Activated naive CD8-positive, alpha-beta T cell treated with anti-CD3 and anti-CD28 coated beads for 36 hours (primary cell): Measurements from ENCODE around the gene PXDN. TPM values are rescaled to one million over a fixed set of nuclear protein-coding genes. Genes with fewer than 3 reads are reported as not detected.
"Not testable (repeated sequence)": the region's sequence is repeated elsewhere in the genome, so short reads cannot be mapped to it uniquely, and the experiment has no call there.

Source experiments
- DNase-seq: peaks from one replicate; pipeline ENCODE4 v3.0.0; 2021
- H3K27ac Mint-ChIP-seq: one replicate; pipeline ENCODE4 v1.8.0; 2022; ENCODE audit warnings: mild to moderate bottlenecking, moderate library complexity, mixed read lengths
- H3K27me3 Mint-ChIP-seq: one replicate; pipeline ENCODE4 v1.8.0; 2022; ENCODE audit warnings: mild to moderate bottlenecking, mixed read lengths
- H3K36me3 Mint-ChIP-seq: one replicate; pipeline ENCODE4 v1.8.0; 2021; ENCODE audit warnings: mild to moderate bottlenecking, mixed read lengths
- H3K4me1 Mint-ChIP-seq: one replicate; pipeline ENCODE4 v1.8.0; 2021; ENCODE audit warnings: mixed read lengths
- H3K4me3 Mint-ChIP-seq: one replicate; pipeline ENCODE4 v1.8.0; 2022; ENCODE audit warnings: mild to moderate bottlenecking, moderate library complexity, mixed read lengths
- H3K9me3 Mint-ChIP-seq: one replicate; pipeline ENCODE4 v1.8.0; 2022; ENCODE audit warnings: mixed read lengths
- total RNA-seq, 2 experiments: library from RNA; stranded (reverse); gene quantifications; one replicate each; pipeline ENCODE4 v1.2.3, GENCODE V29; 2021

PXDN gene
- total RNA-seq, 2 experiments from 2014 or later: 1.8 to 2.1 TPM

DNA sequence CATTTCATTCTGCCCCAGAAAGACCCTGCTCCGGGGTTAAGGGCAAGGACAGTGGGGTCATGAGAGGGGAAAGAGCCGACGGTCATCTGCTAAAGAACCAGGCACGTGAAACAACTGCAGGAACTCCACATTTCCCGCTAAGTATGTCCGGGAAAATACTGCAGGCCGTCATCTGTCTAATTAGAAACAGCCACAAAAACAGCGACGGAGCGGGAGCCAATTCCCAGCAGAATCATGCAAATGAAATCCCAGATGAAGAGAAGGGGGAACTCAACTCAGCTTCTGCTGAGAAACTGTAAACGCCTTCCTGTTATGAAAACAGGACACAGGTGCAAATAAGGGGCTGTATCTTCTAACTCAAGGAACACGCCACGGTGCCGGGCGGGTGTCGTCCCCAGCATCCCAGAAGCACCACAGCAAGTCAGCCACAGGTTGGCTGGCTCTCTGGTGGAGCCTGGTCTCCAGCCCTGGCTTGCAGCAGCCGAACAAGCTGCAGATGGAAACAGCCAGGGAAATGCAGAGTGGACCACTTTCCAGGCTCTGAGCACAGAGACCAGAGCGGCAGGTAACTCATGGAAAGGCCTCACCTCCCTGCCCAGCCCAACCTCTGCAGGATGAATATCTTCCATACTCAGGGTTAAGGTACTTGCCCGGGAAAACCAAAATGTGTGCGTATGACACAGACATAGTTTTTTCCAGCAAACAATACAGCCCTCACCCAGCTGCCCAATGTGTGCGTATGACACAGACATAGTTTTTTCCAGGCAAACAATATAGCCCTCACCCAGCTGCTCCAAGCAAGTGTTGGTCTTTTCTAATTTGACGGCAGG lies 28.9 kb downstream of the PXDN start:
- Mint-ChIP-seq H3K4me1 (no peaks in the 10 kb centered on the region), H3K36me3 (no peaks in the 10 kb centered on the region), H3K27ac (no peak overlapping the region), H3K9me3 (peaks cover 4% of the 10 kb centered on the region), H3K27me3 (peaks cover 5% of the 10 kb centered on the region), H3K4me3 (no peak overlapping the region)
- no peak for DNase-seq

- Mint-ChIP-seq H3K27ac (no peak overlapping the region), H3K4me3 (no peak overlapping the region), H3K36me3 (no peaks in the 10 kb centered on the region), H3K9me3 (peaks cover 4% of the 10 kb centered on the region), H3K27me3 (peaks cover 5% of the 10 kb centered on the region), H3K4me1 (no peaks in the 10 kb centered on the region)
- no peak for DNase-seq
Measured at GRCh38 chr2:1714291-1715064, 29.8 kb downstream of the PXDN start.

DNA sequence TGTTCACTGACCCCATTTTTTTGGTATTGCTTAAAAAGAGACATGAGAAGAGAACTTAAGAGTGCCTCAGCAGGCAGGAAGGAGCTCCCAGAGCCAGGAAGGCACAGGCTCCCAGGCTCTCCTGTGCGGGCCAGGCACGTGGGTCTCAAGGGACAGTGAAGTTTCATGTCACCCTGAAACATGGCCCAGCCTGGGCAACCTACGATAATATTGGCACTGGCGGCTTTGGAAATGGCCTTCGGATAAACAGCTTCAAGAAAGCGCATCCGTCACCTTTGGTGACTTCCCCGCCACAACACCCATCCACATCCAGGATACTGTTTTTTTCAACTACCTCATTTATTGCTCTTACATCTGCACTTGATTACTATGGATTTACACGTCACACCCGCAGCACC lies 30.5 kb downstream of the PXDN start:
- no peaks in the 10 kb centered on the region for H3K36me3 Mint-ChIP-seq
- peaks cover 5% of the 10 kb centered on the region for H3K27me3 Mint-ChIP-seq
- no peaks in the 10 kb centered on the region for H3K4me1 Mint-ChIP-seq
- no peak overlapping the region for H3K27ac Mint-ChIP-seq
- no peak overlapping the region for H3K4me3 Mint-ChIP-seq
- H3K9me3 Mint-ChIP-seq: peaks cover 4% of the 10 kb centered on the region
- no peak for DNase-seq

GRCh38 chr2:1713142-1713838 lies 31.0 kb downstream of the PXDN start:
- H3K4me1 Mint-ChIP-seq: no peaks in the 10 kb centered on the region

DNA sequence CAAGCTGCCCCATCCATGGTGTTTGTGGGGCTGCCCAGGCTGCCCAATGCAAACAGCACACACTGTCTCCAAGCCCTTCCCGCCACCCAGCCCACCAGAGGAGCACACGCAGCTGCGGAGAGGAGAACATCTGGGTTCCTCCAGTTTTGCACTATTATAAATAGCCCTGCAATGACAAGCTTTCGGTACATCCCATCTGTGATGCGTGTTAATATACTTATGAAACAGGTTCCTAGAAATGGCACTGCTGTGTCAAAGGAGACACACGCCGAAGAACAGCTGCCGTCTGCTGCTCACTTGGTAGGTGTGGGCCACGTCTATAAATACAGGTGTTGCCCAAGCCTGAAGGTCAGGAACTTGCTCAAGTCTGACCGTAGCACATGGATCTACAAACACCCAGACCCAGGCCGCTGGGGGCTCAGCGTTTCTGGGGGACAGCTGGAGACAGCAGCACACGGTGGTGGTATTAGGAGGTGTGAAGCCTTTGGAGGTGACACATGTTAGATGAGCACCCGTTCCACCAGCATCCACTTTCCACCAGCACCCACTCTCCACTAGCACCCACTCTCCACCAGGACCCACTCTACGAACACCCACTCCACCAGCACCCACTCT lies 34.3 kb downstream of the PXDN start:
- H3K4me3 Mint-ChIP-seq: no peak overlapping the region
- H3K27ac Mint-ChIP-seq: no peak overlapping the region
- H3K36me3 Mint-ChIP-seq: no peaks in the 10 kb centered on the region
- H3K4me1 Mint-ChIP-seq: peaks cover 2% of the 10 kb centered on the region
- H3K27me3 Mint-ChIP-seq: no peaks in the 10 kb centered on the region
- DNase-seq: no peak
- H3K9me3 Mint-ChIP-seq: no peaks in the 10 kb centered on the region

More at GRCh38 chr2:1713142-1713838, 31.0 kb downstream of the PXDN start:
- Mint-ChIP-seq H3K27me3 (peaks cover 5% of the 10 kb centered on the region), H3K36me3 (no peaks in the 10 kb centered on the region), H3K9me3 (peaks cover 4% of the 10 kb centered on the region), H3K4me3 (no peak overlapping the region), H3K27ac (no peak overlapping the region)
- DNase-seq: no peak

DNA sequence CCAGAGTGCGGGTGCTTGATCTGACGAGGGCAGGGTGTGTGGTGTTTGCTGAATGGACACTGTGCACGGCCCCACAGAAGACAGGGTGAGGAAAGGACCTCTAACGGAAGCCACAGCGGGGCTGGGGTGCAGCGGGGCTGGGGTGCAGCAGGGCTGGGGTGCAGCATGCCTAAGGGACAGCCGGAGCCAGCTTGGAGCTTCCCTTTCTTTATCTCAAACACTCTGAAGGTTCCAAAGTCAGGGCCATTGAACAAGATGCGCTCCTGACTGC lies 35.0 kb downstream of the PXDN start:
- no peak for DNase-seq
- no peak overlapping the region for H3K4me3 Mint-ChIP-seq

GRCh38 chr2:1708476-1709334 lies 35.6 kb downstream of the PXDN start:
- H3K9me3 Mint-ChIP-seq: no peaks in the 10 kb centered on the region
- H3K36me3 Mint-ChIP-seq: no peaks in the 10 kb centered on the region
- no peak overlapping the region for H3K4me3 Mint-ChIP-seq
- no peak for DNase-seq
- peaks cover 2% of the 10 kb centered on the region for H3K4me1 Mint-ChIP-seq
- H3K27me3 Mint-ChIP-seq: no peaks in the 10 kb centered on the region
- H3K27ac Mint-ChIP-seq: no peak overlapping the region

More for the DNA sequence above, 35.0 kb downstream of the PXDN start:
- Mint-ChIP-seq H3K36me3 (no peaks in the 10 kb centered on the region), H3K9me3 (no peaks in the 10 kb centered on the region), H3K4me1 (peaks cover 2% of the 10 kb centered on the region), H3K27me3 (no peaks in the 10 kb centered on the region), H3K27ac (no peak overlapping the region)

DNA sequence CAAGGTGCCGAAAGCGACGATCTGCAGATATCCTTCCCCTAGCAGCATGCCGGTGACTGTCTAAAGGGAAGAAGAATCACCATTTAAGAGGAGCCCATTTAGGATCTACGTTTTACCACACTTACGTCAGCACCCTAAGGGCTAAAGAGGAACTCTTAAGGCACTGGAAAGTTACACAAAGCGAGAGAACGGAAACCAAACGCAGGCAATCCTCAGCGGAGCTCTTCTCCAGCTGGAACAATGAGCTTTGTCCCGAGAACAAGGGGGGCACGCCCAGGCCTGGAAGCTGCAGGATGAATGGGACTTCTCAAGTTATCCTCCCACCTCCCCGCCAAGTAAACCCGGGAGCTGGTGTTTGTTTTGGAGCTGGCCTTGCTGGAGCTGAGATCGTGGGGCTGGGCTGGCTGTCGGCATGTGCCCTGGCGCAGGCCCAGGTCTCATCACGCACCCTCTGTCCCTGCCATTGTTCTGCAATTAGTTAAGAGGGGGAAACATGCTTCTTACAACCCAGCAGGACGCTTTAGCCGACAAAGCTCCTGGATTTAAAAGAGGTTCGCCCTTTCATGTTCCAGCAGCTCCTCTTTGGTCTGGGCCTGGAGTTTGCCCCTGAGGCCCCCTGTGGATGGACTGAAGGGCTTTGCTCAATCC lies 36.4 kb downstream of the PXDN start:
- Mint-ChIP-seq H3K36me3 (no peaks in the 10 kb centered on the region), H3K4me1 (peaks cover 2% of the 10 kb centered on the region), H3K27ac (no peak overlapping the region), H3K4me3 (no peak overlapping the region), H3K27me3 (no peaks in the 10 kb centered on the region), H3K9me3 (no peaks in the 10 kb centered on the region)
- DNase-seq: no peak

DNA sequence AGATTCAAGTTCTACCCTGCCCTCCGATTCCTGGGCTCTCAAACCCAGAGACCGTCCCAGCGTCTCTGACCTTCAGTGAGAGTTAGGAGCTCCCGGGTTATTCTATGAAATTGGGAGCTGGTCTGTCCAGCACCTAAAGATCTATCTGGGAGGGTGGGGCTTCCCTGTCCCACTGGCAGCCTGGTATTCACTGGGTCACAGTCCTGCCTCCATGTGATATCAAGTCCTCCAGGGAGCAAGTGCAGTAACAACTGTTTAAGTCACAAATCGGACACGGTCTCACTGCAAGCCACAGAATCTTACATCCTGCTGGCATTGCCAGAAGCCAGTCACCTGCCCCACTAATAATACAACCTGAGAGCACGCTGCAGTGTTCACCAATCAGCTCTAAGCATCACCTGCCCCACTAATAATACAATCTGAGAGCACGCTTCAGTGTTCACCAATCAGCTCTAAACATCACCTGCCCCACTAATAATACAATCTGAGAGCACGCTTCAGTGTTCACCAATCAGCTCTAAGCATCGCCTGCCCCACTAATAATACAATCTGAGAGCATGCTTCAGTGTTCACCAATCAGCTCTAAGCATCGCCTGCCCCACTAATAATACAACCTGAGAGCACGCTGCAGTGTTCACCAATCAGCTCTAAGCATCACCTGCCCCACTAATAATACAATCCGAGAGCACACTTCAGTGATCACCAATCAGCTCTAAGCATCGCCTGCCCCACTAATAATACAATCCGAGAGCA lies 38.0 kb downstream of the PXDN start:
- not testable (repeated sequence) for H3K4me3 Mint-ChIP-seq, DNase-seq, H3K9me3 Mint-ChIP-seq, H3K36me3 Mint-ChIP-seq, H3K4me1 Mint-ChIP-seq, H3K27ac Mint-ChIP-seq, H3K27me3 Mint-ChIP-seq

- Mint-ChIP-seq H3K4me1 (peaks cover 2% of the 10 kb centered on the region), H3K27me3 (no peaks in the 10 kb centered on the region), H3K4me3 (no peak overlapping the region), H3K27ac (no peak overlapping the region), H3K9me3 (no peaks in the 10 kb centered on the region), H3K36me3 (no peaks in the 10 kb centered on the region)
- no peak for DNase-seq
Measured at GRCh38 chr2:1705557-1706076, 38.7 kb downstream of the PXDN start.

DNA sequence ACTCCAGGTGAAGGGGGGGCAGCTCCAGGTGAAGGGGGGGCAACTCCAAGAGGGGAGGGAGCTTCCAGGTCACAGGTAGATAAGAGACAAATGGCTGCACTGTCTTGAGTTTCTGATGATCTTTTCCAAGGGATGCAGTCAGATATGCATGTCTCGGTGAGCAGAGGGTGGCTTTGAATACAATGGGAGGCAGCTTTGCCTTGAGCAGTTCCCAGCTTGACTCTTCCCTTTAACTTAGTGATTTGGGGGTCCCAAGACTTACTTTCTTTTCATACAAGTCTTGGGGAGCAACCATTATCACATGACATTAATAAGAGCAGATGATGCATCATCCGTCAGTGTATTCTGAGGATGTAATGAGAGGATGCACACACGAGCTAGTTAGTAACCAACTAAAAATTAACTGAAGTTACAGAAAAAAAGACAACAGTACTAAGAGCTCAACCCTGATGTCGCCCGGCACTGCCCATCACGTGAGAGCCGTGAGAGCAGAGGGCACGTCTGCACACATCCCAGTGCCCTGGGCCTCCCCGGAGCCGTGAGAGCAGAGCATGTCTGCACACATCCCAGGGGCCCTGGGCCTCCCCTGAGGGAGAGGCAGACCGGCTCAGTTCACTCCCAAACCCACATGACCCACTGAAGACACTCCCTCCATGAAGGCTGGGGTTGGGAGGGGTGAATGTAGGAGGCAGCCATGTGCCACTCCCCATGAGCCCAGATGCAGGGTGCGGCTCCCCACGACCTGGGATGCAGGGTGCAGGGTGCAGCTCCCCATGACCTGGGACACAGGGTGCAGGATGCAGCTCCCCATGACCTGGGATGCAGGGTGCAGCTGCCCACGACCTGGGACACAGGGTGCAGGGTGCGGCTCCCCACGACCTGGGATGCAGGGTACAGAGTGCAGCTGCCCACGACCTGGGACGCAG lies 39.4 kb downstream of the PXDN start:
- H3K27ac Mint-ChIP-seq: no peak overlapping the region
- H3K36me3 Mint-ChIP-seq: no peaks in the 10 kb centered on the region
- no peaks in the 10 kb centered on the region for H3K27me3 Mint-ChIP-seq
- DNase-seq: no peak
- no peak overlapping the region for H3K4me3 Mint-ChIP-seq
- H3K9me3 Mint-ChIP-seq: no peaks in the 10 kb centered on the region
- peaks cover 2% of the 10 kb centered on the region for H3K4me1 Mint-ChIP-seq

- Mint-ChIP-seq H3K27me3 (no peaks in the 10 kb centered on the region), H3K27ac (no peak overlapping the region), H3K36me3 (no peaks in the 10 kb centered on the region), H3K4me1 (no peaks in the 10 kb centered on the region), H3K9me3 (no peaks in the 10 kb centered on the region), H3K4me3 (no peak overlapping the region)
- no peak for DNase-seq
Measured at GRCh38 chr2:1702186-1702565, 42.1 kb downstream of the PXDN start.
